Measurements from ENCODE around the gene HES2. TPM values are rescaled to one million over a fixed set of nuclear protein-coding genes. Genes with fewer than 3 reads are reported as not detected.
A peak's percentile ranks its signal among the peaks of the same experiment; 100 is the strongest.
"Not testable (repeated sequence)": the region's sequence is repeated elsewhere in the genome, so short reads cannot be mapped to it uniquely, and the experiment has no call there.

Gene HES2
- total and polyA plus RNA-seq, 2 donors (not counting 1 experiment from before 2014, with no cell fraction given), result 0.50 TPM; not detected in 1

- DNase-seq (ENCODE audit: low read depth in 2 of 2), result peak; percentile 51 to 56
- H3K9me3 ChIP-seq (ENCODE audit: control insufficient read depth, insufficient read depth, low read depth, low read length); H3K27ac ChIP-seq (ENCODE audit: insufficient read depth, low read length); H3K9ac ChIP-seq (ENCODE audit: insufficient read depth, low read length); H3K4me2 ChIP-seq (ENCODE audit: extremely low read depth, insufficient read depth, low read length); H4K20me1 ChIP-seq (ENCODE audit: control insufficient read depth, extremely low read depth, insufficient read depth, low read length); H3K4me3 ChIP-seq (replicated peaks in 1 of 4; ENCODE audit: control extremely low read depth in 1 of 4, insufficient read depth in 1 of 4, low read depth in 3 of 4, low read length in 4 of 4); H3K79me2 ChIP-seq (ENCODE audit: control insufficient read depth, insufficient read depth, low read length); H3K36me3 ChIP-seq (ENCODE audit: control insufficient read depth, insufficient read depth, low read length); H2AFZ ChIP-seq (ENCODE audit: low read length); H3K27me3 ChIP-seq (ENCODE audit: control insufficient read depth, insufficient read depth, low read length): not testable (repeated sequence)
- peaks cover 20% of the 10 kb centered on the region for H3K4me1 ChIP-seq (ENCODE audit: control insufficient read depth, extremely low read depth, insufficient read depth, low read length)
- TF ChIP-seq, protein P1, sequence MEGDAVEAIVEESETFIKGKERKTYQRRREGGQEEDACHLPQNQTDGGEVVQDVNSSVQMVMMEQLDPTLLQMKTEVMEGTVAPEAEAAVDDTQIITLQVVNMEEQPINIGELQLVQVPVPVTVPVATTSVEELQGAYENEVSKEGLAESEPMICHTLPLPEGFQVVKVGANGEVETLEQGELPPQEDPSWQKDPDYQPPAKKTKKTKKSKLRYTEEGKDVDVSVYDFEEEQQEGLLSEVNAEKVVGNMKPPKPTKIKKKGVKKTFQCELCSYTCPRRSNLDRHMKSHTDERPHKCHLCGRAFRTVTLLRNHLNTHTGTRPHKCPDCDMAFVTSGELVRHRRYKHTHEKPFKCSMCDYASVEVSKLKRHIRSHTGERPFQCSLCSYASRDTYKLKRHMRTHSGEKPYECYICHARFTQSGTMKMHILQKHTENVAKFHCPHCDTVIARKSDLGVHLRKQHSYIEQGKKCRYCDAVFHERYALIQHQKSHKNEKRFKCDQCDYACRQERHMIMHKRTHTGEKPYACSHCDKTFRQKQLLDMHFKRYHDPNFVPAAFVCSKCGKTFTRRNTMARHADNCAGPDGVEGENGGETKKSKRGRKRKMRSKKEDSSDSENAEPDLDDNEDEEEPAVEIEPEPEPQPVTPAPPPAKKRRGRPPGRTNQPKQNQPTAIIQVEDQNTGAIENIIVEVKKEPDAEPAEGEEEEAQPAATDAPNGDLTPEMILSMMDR (conservative IDR thresholded peaks at IDR 0.05 in 1 of 2, IDR thresholded peaks at IDR 0.05 in 1 of 2; ENCODE audit: low read depth in 1 of 2, low read length in 2 of 2), result peak; percentile 41 to 54
Measured at GRCh38 chr1:6363085-6363884, 56.4 kb downstream of the HES2 start.

Other genes with a start within 250 kb of the HES2 start
- gene CHD5, start 239.6 kb downstream of the HES2 start, total RNA-seq, result under 0.01 TPM in 2 replicates
- 0.01 and 0.02 TPM in 2 replicates for gene CHD5, start 239.6 kb downstream of the HES2 start, polyA plus RNA-seq
- gene RPL22, start 220.3 kb downstream of the HES2 start, total RNA-seq, result 159 and 227 TPM in 2 replicates
- 300 and 369 TPM in 2 replicates for gene RPL22, start 220.3 kb downstream of the HES2 start, polyA plus RNA-seq
- 9.2 and 17.2 TPM in 2 replicates for gene RNF207, start 213.8 kb downstream of the HES2 start, total RNA-seq
- 2.0 and 2.6 TPM in 2 replicates for gene RNF207, start 213.8 kb downstream of the HES2 start, polyA plus RNA-seq
- gene ICMT, start 184.0 kb downstream of the HES2 start, total RNA-seq, result 62.4 and 95.1 TPM in 2 replicates
- gene ICMT, start 184.0 kb downstream of the HES2 start, polyA plus RNA-seq, result 91.1 and 95.8 TPM in 2 replicates
- not detected in 2 replicates for gene HES3, start 175.7 kb downstream of the HES2 start, total RNA-seq
- not detected in 2 replicates for gene HES3, start 175.7 kb downstream of the HES2 start, polyA plus RNA-seq
- gene GPR153, start 158.8 kb downstream of the HES2 start, total RNA-seq, result 8.9 and 13.4 TPM in 2 replicates
- 4.0 and 8.5 TPM in 2 replicates for gene GPR153, start 158.8 kb downstream of the HES2 start, polyA plus RNA-seq
- 22.3 and 58.0 TPM in 2 replicates for gene ACOT7, start 26.2 kb downstream of the HES2 start, total RNA-seq
- 50.7 and 141 TPM in 2 replicates for gene ACOT7, start 26.2 kb downstream of the HES2 start, polyA plus RNA-seq
- gene ESPN, start 4.9 kb upstream of the HES2 start, total RNA-seq, result not detected in 2 replicates
- gene ESPN, start 4.9 kb upstream of the HES2 start, polyA plus RNA-seq, result not detected in 2 replicates
- 0.51 and 1.5 TPM in 2 replicates for gene TNFRSF25, start 46.3 kb upstream of the HES2 start, total RNA-seq
- 0.24 and 0.37 TPM in 2 replicates for gene TNFRSF25, start 46.3 kb upstream of the HES2 start, polyA plus RNA-seq
- 1.3 and 3.3 TPM in 2 replicates for gene PLEKHG5, start 71.7 kb upstream of the HES2 start, total RNA-seq
- gene PLEKHG5, start 71.7 kb upstream of the HES2 start, polyA plus RNA-seq, result 0.42 and 0.79 TPM in 2 replicates
- 17.5 and 18.7 TPM in 2 replicates for gene NOL9, start 134.6 kb upstream of the HES2 start, total RNA-seq
- gene NOL9, start 134.6 kb upstream of the HES2 start, polyA plus RNA-seq, result 19.0 and 24.2 TPM in 2 replicates
- under 0.01 and 0.17 TPM in 2 replicates for gene TAS1R1, start 135.4 kb upstream of the HES2 start, total RNA-seq
- 0.05 and 0.10 TPM in 2 replicates for gene TAS1R1, start 135.4 kb upstream of the HES2 start, polyA plus RNA-seq
- gene ZBTB48, start 160.1 kb upstream of the HES2 start, total RNA-seq, result 15.4 and 16.0 TPM in 2 replicates
- gene ZBTB48, start 160.1 kb upstream of the HES2 start, polyA plus RNA-seq, result 4.9 and 5.7 TPM in 2 replicates
- gene KLHL21, start 182.9 kb upstream of the HES2 start, total RNA-seq, result 39.3 and 44.9 TPM in 2 replicates
- gene KLHL21, start 182.9 kb upstream of the HES2 start, polyA plus RNA-seq, result 11.7 and 12.8 TPM in 2 replicates
- 12.3 and 13.7 TPM in 2 replicates for gene PHF13, start 193.8 kb upstream of the HES2 start, total RNA-seq
- gene PHF13, start 193.8 kb upstream of the HES2 start, polyA plus RNA-seq, result 10.0 and 12.1 TPM in 2 replicates
- gene THAP3, start 204.9 kb upstream of the HES2 start, total RNA-seq, result 34.4 and 35.5 TPM in 2 replicates
- gene THAP3, start 204.9 kb upstream of the HES2 start, polyA plus RNA-seq, result 5.3 and 6.5 TPM in 2 replicates

Measured in fibroblast of lung (primary cell).